ENCODE results near the gene GPR37. TPM values are rescaled to one million over a fixed set of nuclear protein-coding genes. Genes with fewer than 3 reads are reported as not detected.

The GPR37 gene
- total RNA-seq, 1 donor from 2014 or later, result 1.2 TPM

- no peak for DNase-seq (ENCODE audit: low spot score)
Observed at GRCh38 chr7:124728610-124729009, 37.0 kb downstream of the GPR37 start.

- DNase-seq (ENCODE audit: low spot score), result no peak
Observed at GRCh38 chr7:124724507-124725192, 40.9 kb downstream of the GPR37 start.

GRCh38 chr7:124724079-124724478 lies 41.5 kb downstream of the GPR37 start:
- no peak for DNase-seq (ENCODE audit: low spot score)

- no peak for DNase-seq (ENCODE audit: low spot score)
Observed at GRCh38 chr7:124723012-124723411, 42.6 kb downstream of the GPR37 start.

- DNase-seq (ENCODE audit: low spot score), result no peak
Observed at GRCh38 chr7:124722292-124722691, 43.3 kb downstream of the GPR37 start.

- no peak for DNase-seq (ENCODE audit: low spot score)
Observed at GRCh38 chr7:124720195-124720594, 45.4 kb downstream of the GPR37 start.

GRCh38 chr7:124718032-124718766 lies 47.4 kb downstream of the GPR37 start:
- DNase-seq (ENCODE audit: low spot score), result no peak

GRCh38 chr7:124716894-124717293 lies 48.7 kb downstream of the GPR37 start:
- DNase-seq (ENCODE audit: low spot score), result no peak

GRCh38 chr7:124713086-124713485 lies 52.5 kb downstream of the GPR37 start:
- DNase-seq (ENCODE audit: low spot score), result no peak

- no peak for DNase-seq (ENCODE audit: low spot score)
Observed at GRCh38 chr7:124712017-124712416, 53.6 kb downstream of the GPR37 start.

- peak; percentile 24 for DNase-seq (ENCODE audit: low spot score)
Observed at GRCh38 chr7:124702385-124702784, 63.2 kb downstream of the GPR37 start.

GRCh38 chr7:124701955-124702354 lies 63.6 kb downstream of the GPR37 start:
- no peak for DNase-seq (ENCODE audit: low spot score)

- no peak for DNase-seq (ENCODE audit: low spot score)
Observed at GRCh38 chr7:124700655-124701054, 64.9 kb downstream of the GPR37 start.

GRCh38 chr7:124698964-124699363 lies 66.6 kb downstream of the GPR37 start:
- DNase-seq (ENCODE audit: low spot score), result peak; percentile 66

GRCh38 chr7:124697746-124698145 lies 67.8 kb downstream of the GPR37 start:
- DNase-seq (ENCODE audit: low spot score), result no peak

Other genes starting within 250 kb of the GPR37 start
- 51.3 TPM for gene POT1, start 164.0 kb upstream of the GPR37 start, total RNA-seq (ENCODE audit: insufficient read depth, low replicate concordance)

All from umbilical cord (tissue), 2 donors.